ENCODE data around the gene KLRK1.
"Not testable (repeated sequence)": the region's sequence is repeated elsewhere in the genome, so short reads cannot be mapped to it uniquely, and the experiment has no call there.

Gene KLRK1

DNA sequence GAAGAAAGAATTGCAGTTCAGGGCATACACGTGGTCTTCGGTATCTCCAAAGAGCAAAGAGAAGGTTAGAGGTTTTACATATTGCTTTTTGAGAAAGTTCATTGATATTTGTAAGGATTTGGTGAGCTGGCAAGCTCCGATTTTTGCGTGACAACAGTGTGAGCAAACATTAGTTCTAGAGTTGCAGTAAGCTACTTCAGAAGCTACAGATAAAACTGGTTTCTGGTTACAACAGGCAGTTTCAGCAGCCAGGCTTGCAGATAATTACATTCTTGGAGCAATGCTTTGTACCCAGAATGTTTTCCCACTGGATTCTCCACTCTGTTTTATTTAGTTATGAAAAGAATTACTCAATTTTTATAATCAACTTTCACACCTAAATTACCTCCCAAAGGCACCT, 28.2 kb downstream of the KLRK1 start:
- DNase-seq = no peak

DNA sequence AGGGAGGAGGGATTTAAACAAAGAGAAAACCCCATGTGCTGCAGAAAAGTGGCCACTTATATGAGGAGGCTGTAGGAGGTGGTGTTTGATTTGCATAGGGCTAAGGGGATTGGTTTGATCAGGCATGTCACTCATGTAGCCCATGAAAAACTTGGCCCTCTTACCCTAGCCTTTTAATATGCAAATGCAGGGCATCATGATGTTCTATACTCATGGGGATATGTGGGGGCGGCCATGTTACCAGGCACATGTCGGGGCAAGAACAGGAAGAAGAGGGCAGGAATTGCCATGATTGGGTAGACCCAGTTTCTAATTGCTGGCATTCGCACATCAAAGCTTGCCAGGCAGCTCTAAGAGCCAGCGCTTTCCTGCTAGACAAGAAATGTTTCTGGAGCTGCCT, 28.8 kb downstream of the KLRK1 start:
- no peak for DNase-seq

DNA sequence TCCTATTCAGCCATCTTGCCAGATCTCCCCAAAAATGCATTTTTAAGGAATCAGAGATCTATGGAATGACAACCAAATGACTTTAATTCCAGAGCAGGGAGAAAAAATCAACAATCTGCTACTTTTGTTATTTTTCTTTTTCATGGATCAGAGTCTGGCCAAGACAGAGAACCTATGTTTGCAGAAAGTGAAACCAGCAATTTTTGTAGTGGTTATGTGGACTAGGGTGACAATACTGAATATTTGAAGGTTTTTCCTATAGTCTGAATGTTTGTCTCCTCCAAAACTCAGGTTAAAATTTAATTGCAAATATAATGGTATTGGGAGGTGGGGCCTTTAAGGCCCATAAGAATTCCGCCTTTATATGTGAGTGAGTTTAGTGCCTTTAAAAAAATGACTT, 30.9 kb downstream of the KLRK1 start:
- no peak for DNase-seq

DNA sequence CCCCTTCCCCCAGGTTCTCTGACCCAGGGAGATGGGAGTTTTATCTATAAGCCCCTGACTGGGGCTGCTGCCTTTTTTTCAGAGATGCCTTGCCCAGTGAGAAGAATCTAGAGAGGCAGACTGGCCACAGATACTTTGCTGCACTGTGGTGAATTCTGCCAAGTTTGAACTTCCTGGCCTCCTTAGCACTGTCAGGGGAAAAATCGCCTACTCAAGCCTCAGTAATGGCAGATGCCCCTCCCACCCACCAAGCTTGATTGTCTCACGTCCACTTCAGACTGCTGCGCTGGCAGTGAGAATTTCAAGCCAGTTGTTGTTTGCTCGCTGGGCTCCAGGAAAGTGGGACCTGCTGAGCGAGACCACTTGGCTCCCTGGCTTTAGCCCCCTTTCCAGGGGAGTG, 31.7 kb downstream of the KLRK1 start:
- DNase-seq = no peak

DNA sequence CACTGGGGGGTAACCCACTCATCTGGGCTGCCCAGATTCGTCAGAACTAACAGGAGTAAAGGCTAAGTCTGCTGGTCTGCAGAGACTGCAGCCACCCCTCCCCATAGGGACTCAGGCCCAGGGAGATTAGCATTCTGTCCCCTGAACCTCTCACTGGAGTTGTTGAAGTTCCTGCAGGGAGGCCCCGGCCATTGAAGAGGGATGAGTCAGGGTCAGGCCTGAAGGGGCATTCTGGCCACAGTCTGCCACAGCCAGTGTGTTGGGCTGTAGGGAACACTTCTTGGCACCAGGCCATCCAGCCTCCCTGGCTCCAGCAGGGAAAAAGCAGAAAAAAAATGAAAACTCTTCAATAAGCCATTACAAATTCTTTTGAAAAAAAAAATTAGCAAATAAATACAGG, 35.3 kb downstream of the KLRK1 start:
- DNase-seq = no peak

- no peak for DNase-seq
These were observed 35.8 kb downstream of the KLRK1 start for GRCh38 chr12:10354071-10354470.

- not testable (repeated sequence) for DNase-seq
These were observed 38.4 kb downstream of the KLRK1 start for GRCh38 chr12:10351457-10351856.

- no peak for DNase-seq
These were observed 47.8 kb downstream of the KLRK1 start for GRCh38 chr12:10341892-10342509.

GRCh38 chr12:10340946-10341345, 48.9 kb downstream of the KLRK1 start:
- not testable (repeated sequence) for DNase-seq

GRCh38 chr12:10339053-10339840, 50.6 kb downstream of the KLRK1 start:
- no peak for DNase-seq

DNA sequence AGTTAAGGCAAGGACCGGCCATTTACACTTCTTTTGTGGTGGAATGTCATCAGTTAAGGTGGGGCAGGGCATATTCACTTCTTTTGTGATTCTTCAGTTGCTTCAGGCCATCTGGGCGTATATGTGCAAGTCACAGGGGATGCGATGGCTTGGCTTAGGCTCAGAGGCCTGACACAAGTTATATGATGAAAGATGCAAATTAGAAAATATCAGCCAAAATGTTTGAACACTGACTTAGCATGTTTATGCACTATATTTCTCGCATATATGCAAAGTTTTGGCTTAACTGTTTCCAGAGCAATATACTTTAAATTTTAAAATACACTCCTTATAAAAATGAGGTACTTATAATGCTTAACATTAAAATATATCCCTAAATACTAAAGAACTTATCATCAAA, 51.4 kb downstream of the KLRK1 start:
- not testable (repeated sequence) for DNase-seq

DNA sequence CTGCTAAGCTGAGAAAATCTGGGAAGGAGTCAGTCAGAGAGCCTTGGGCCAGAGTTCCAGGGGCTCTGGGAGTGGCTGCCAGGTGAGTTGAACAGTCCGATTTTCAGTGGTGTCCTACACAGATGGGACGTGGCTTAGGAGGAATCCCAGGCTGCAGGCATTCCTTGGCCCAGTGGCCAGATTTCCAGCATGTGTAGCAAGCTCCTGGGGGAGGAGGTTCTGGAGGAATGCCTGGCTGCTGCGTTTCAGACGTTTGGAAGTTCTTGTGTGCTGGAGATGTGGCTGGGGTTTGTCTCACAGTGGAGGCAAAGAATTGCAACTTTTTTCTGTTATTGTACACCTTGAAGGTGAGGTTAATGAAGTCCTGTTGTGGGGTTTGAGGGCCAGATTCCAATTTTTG, 53.6 kb downstream of the KLRK1 start:
- DNase-seq = not testable (repeated sequence)

GRCh38 chr12:10331642-10332239, 58.1 kb downstream of the KLRK1 start:
- peak; percentile 51 for DNase-seq

DNA sequence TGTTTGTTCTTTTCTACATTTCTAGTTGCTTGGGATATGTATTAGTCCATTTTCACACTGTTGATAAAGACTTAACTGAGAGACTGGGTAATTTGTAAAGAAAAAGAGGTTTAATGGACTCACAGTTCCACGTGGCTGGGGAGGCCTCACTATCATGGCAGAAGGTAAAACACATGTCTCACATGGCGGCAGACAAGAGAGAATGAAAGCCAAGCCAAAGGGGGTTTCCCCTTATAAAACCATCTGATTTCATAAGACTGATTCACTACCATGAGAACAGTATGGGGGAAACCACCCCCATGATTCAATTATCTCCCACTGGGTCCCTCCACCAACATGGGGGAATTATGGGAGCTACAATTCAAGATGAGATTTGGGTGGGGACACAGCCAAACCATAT, 61.1 kb downstream of the KLRK1 start:
- not testable (repeated sequence) for DNase-seq

Measured in CD4-positive, alpha-beta T cell treated with Interleukin-4 for 4 hours (primary cell).